Activated CD8-positive, alpha-beta T cell treated with anti-CD3 and anti-CD28 coated beads, Interleukin-2, amount 10 ng/mL, durations not matched to agents 7 days and 5 days (primary cell): ENCODE results near the gene RHEBL1. TPM values are rescaled to one million over a fixed set of nuclear protein-coding genes. Genes with fewer than 3 reads are reported as not detected.

Experiments used
- ATAC-seq: fragments of 150-1000 bp; cut with Tn5 transposase; one replicate; pipeline ENCODE4 v1.10.0; 2021; ENCODE audit warnings: moderate library complexity
- CTCF ChIA-PET: fragments of 350-600 bp; sonication (Branson Sonifier 250); formaldehyde crosslinking; loops from one replicate; lab custom pipeline; 2021; ENCODE audit warnings: antibody characterized with exemption; lab: Charles Lee
- POLR2A ChIA-PET: fragments of 350-600 bp; sonication (Branson Sonifier 250); formaldehyde crosslinking; loops from one replicate; lab custom pipeline; 2021; ENCODE audit warnings: antibody characterized with exemption; lab: Charles Lee
- DNase-seq: peaks from one replicate; pipeline ENCODE4 v3.0.0-alpha.2; 2020
- H3K27ac Mint-ChIP-seq: one replicate; pipeline ENCODE4 v1.8.0; 2021; ENCODE audit warnings: mild to moderate bottlenecking, mixed read lengths
- H3K27me3 Mint-ChIP-seq: one replicate; pipeline ENCODE4 v1.8.0; 2021; ENCODE audit warnings: low read depth, mixed read lengths
- H3K36me3 Mint-ChIP-seq: one replicate; pipeline ENCODE4 v1.8.0; 2021; ENCODE audit warnings: low read depth, mixed read lengths
- H3K4me1 Mint-ChIP-seq: one replicate; pipeline ENCODE4 v1.8.0; 2021; ENCODE audit warnings: low read depth, mixed read lengths
- H3K4me3 Mint-ChIP-seq: one replicate; pipeline ENCODE4 v1.8.0; 2021; ENCODE audit warnings: mild to moderate bottlenecking, mixed read lengths
- H3K9me3 Mint-ChIP-seq: one replicate; pipeline ENCODE4 v1.8.0; 2022; ENCODE audit warnings: mixed read lengths; ENCODE audit not compliant: insufficient read depth
- total RNA-seq, 2 experiments: library from RNA; stranded (reverse); gene quantifications; one replicate each; pipeline ENCODE4 v1.2.3, GENCODE V29; 2021

Gene RHEBL1
- total RNA-seq, 2 experiments from 2014 or later: 9.5 to 9.9 TPM

DNA sequence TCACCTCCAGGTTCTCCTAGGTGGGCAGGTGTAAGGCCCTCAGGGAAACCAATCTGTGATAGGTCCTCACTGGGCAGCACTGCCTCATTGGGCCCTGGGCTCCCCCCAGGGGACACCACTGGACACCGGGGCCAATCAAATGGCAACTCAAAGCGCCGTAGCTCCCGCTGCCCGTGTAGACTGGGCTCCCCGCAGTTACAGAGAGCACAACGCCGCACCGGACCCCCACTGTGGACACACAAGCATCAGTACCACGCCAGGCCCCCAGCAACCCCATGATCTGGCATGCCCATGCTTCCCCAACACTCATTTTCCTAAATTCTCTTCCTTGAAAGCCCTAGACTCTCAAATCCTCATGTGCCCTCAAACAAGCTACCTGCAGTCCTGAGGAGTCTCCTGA, 15.3 kb downstream of the RHEBL1 start:
- Mint-ChIP-seq H3K9me3 (no peaks in the 10 kb centered on the region), H3K27me3 (no peaks in the 10 kb centered on the region), H3K4me3 (no peak overlapping the region), H3K27ac (peak overlapping the region; percentile 4), H3K36me3 (peaks cover 69% of the 10 kb centered on the region), H3K4me1 (peaks cover 41% of the 10 kb centered on the region)
- ChIA-PET CTCF (interaction anchor here (1.0 to 6.3 kb wide), 5 partner anchors 9 to 66 kb away, joined by 5 to 35 read pairs (median 6); partner anchors contain the start of gene RHEBL1), POLR2A (interaction anchor here (0.8 to 2.6 kb wide), 2 partner anchors 15 to 76 kb away, joined by 3 to 18 read pairs; partner anchors contain the start of genes RHEBL1 and TUBA1B)
- no peak for ATAC-seq
- DNase-seq: no peak

DNA sequence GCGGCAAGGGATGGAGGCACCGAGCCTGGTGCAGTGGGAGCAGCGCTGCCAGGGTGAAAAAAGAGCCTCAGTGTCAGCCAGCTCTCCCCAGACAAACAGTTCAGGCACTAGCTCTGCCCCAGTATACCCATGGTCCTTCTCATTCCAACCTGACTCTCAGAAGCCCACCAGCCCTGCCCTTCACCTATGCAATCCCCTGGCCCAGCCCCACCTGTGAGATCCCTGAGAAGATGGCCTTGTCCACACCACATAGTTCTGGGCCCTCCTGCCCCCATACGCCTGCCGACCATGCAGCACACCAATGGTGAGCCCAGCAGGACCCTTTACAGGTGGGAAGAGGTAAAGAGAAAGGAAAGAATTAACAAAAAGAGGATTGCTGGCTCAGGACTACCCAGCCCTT, 15.7 kb downstream of the RHEBL1 start:
- H3K27ac Mint-ChIP-seq: no peak overlapping the region
- ATAC-seq: no peak

DNA sequence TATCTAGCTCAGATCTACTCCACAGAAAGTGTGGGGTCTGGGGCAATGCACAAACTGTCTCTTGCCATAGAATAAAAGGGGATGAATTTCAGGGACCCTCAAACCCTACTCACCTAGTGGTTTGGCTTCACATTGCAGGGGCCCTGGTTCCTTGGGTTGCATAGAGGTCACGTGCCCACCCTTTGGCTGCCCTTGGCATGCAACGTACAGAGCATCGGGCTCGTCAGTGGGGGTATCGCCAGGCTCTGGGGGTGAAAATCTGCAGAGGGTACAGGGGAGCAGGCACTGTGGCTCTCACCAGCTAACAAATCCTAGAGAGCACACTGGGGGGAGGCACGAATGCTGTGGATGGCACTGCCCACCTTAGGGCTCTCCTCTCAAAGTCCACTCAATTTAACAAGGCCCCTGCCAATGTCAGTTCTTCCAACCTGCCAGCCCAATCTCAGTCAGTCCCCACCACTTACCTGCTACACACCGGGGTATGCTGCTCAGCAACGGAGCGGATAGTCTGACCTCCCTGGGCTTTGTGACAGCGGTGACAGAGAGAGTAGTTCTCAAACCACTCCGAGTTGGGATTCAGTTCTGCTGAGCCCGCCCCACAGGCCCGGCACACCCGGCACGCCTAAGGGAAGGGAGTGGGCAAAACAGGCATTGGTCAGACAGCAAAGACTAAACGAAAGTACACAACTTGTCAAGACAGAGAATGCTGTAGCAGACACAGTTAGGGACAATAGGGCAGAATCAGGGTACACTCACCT, 17.1 kb downstream of the RHEBL1 start:
- Mint-ChIP-seq H3K27ac (no peak overlapping the region), H3K27me3 (no peaks in the 10 kb centered on the region), H3K9me3 (no peaks in the 10 kb centered on the region), H3K4me3 (no peak overlapping the region), H3K36me3 (peaks cover 72% of the 10 kb centered on the region), H3K4me1 (peaks cover 30% of the 10 kb centered on the region)
- CTCF ChIA-PET: interaction anchor here (0.7 kb wide), 1 partner anchor 65 kb away, joined by 3 read pairs; no protein-coding TSS in a partner anchor
- POLR2A ChIA-PET: no interaction called here
- DNase-seq: no peak
- no peak for ATAC-seq

More for the DNA sequence above, 15.7 kb downstream of the RHEBL1 start:
- peaks cover 41% of the 10 kb centered on the region for H3K4me1 Mint-ChIP-seq
- POLR2A ChIA-PET: interaction anchor here (2.6 kb wide), 1 partner anchor 77 kb away, joined by 18 read pairs; the partner anchor contains the start of gene TUBA1B
- H3K36me3 Mint-ChIP-seq: peaks cover 66% of the 10 kb centered on the region
- H3K4me3 Mint-ChIP-seq: no peak overlapping the region
- no peaks in the 10 kb centered on the region for H3K27me3 Mint-ChIP-seq
- H3K9me3 Mint-ChIP-seq: no peaks in the 10 kb centered on the region
- CTCF ChIA-PET: interaction anchor here (2.4 kb wide), 1 partner anchor 10 kb away, joined by 17 read pairs; no protein-coding TSS in a partner anchor
- no peak for DNase-seq

DNA sequence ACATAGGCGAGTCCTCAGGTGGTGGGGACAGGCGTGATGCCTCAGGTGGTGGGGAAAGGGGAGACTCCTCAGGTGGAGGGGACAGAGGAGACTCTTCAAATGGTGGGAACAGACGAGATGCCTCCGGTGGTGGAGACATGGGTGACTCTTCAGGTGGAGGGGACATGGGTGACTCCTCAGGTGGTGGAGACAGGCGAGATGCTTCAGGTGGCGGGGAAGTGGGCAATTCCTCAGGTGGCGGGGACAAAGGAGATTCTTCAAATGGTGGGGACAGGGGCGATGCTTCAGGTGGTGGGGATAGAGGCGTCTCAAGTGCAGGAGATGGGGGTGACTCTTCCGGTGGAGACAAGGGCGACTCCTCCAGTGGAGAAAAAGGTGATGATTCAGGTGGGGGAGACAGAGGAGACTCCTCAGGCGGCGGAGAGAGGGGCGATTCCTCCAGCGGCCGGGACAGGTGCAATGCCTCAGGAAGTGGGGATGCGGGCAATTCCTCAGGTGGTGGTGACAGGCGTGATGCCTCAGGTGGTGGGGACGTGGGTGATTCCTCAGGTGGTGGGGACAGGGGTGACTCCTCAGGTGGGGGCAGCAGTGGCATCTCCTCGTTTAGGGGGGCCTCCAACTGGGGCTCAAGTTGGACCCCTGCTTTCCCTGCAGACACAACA, 17.9 kb downstream of the RHEBL1 start:
- H3K27ac Mint-ChIP-seq: no peak overlapping the region
- H3K27me3 Mint-ChIP-seq: no peaks in the 10 kb centered on the region
- no peak for DNase-seq
- H3K9me3 Mint-ChIP-seq: no peaks in the 10 kb centered on the region
- ATAC-seq: no peak
- H3K36me3 Mint-ChIP-seq: peaks cover 70% of the 10 kb centered on the region
- H3K4me3 Mint-ChIP-seq: no peak overlapping the region
- H3K4me1 Mint-ChIP-seq: peaks cover 23% of the 10 kb centered on the region
- CTCF ChIA-PET: no interaction called here
- POLR2A ChIA-PET: no interaction called here

DNA sequence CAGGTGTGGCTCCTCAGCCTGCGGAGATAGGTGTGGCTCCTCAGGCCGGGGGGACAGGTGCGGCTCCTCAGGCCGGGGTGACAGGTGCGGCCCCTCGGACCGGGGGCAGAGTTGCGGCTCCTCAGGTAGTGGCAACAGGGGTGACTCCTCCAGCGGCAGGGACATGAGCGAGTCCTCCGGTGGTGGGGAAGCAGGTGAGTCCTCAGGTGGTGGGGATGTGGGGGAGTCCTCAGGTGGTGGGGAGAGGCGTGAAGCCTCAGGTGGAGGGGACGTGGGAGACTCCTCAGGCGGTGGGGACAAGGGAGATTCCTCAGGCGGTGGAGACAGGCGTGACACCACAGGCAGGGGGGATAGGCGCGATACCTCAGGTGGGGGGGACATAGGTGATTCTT, 18.4 kb downstream of the RHEBL1 start:
- peaks cover 74% of the 10 kb centered on the region for H3K36me3 Mint-ChIP-seq
- H3K4me1 Mint-ChIP-seq: peaks cover 18% of the 10 kb centered on the region
- CTCF ChIA-PET: interaction anchor here (1.4 kb wide), 1 partner anchor 12 kb away, joined by 7 read pairs; no protein-coding TSS in a partner anchor
- H3K27ac Mint-ChIP-seq: no peak overlapping the region
- H3K9me3 Mint-ChIP-seq: no peaks in the 10 kb centered on the region
- ATAC-seq (no peak), DNase-seq (no peak)
- no peaks in the 10 kb centered on the region for H3K27me3 Mint-ChIP-seq
- H3K4me3 Mint-ChIP-seq: no peak overlapping the region
- POLR2A ChIA-PET: no interaction called here

DNA sequence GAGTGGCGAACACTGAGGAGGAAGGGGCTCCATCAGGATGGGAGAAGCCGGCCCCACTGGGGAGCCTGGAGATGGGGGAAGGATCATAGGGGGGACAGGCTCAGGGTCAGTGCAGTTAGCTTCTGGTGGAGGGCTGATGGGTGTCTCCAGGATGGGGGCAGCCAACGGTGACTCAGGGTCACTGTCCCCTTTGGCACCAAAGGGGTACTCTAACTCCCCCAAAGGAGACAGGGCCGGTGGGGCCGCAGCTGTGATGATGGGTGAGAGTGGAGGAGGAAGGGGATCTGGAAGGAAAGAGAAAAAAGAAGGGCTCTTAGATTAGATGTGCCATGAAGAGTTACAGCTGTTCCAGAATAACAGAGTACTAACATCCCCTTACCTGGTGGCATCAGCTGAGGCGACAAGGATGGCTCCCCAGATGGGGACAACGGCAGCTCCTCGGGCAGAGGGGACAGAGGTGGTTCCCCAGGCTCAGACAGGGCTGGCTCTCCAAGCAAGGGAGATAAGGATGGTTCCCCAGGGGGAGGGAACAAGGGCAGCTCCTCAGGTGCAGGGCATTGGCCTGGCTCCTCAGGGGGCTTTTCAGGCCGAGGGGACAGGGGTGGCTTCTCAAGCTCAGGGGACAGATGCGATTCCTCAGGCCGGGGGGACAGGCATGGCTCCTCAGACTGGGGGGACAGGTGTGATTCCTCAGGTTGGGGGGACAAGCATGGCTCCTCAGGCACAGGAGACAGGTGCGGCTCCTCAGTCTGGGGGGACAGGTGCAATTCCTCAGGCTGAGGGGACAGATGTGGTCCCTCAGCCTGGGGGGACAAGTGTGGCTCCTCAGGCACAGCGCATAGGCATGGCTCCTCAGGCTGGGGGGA, 19.0 kb downstream of the RHEBL1 start:
- DNase-seq: no peak
- Mint-ChIP-seq H3K27ac (no peak overlapping the region), H3K36me3 (peaks cover 76% of the 10 kb centered on the region), H3K4me1 (peaks cover 12% of the 10 kb centered on the region), H3K9me3 (no peaks in the 10 kb centered on the region), H3K27me3 (no peaks in the 10 kb centered on the region), H3K4me3 (no peak overlapping the region)
- CTCF ChIA-PET: interaction anchor here (1.4 to 1.6 kb wide), 2 partner anchors 13 to 63 kb away, joined by 4 to 7 read pairs; no protein-coding TSS in a partner anchor
- POLR2A ChIA-PET: no interaction called here
- ATAC-seq: no peak

DNA sequence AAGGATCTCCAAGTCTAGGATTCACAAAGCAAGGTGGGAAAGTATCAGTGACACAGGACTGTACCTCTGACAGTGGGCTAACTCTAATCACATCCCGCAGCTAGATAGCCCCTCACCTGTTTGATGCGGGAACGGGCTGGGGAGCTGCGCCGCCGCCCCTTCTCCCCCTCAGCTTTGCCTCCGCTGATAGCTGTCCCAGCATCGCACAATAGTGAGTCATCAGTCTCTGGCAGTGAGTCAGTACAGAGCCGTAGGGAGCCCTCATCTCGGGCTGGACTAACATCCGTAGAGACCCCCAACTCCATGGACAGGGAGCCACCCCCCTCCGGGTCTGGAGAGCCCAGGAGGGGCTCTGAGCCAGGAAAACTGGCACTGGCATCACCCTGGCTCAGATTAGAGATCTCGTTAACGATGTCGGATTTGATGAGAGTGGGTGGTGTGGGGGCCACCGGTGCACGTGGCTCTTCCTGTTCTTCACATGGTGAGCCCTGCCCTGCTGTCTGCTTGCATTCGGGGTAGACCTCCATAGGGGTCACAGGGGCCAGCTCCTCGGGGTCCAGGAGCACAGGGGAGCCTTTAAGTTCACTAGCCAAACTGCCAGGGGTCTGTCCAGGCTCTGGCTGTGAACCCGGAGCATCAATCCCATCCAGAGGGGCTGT, 20.1 kb downstream of the RHEBL1 start:
- Mint-ChIP-seq H3K36me3 (peaks cover 78% of the 10 kb centered on the region), H3K27me3 (no peaks in the 10 kb centered on the region), H3K4me1 (peaks cover 2% of the 10 kb centered on the region), H3K4me3 (no peak overlapping the region), H3K27ac (no peak overlapping the region), H3K9me3 (no peaks in the 10 kb centered on the region)
- ATAC-seq (no peak), DNase-seq (no peak)
- ChIA-PET CTCF (interaction anchor here (1.6 to 1.8 kb wide), 2 partner anchors 53 to 62 kb away, joined by 4 read pairs; no protein-coding TSS in a partner anchor), POLR2A (no interaction called here)

DNA sequence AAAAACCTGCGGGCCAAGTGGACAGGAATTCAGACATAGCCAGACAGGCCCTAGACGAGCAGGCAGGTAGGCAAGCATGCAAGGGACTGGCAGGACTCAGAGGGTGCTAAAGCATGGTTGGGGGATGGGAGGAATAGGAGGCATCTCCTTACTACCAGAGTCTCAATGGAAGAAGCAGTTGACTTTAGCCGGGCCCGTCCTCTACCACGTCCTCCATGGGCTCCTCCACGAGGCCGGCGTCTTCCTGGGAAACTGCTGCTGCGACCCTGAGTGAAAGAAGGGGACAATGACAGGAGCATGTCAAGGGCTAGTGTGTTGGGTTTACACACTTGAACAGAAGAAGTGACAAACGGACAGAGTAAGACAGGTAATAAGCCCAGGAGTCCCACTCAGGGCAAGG, 20.8 kb downstream of the RHEBL1 start:
- no peaks in the 10 kb centered on the region for H3K9me3 Mint-ChIP-seq
- DNase-seq (no peak), ATAC-seq (no peak)
- ChIA-PET CTCF (interaction anchor here (1.0 to 1.8 kb wide), 6 partner anchors 29 to 125 kb away, joined by 3 to 7 read pairs (median 4); no protein-coding TSS in a partner anchor), POLR2A (no interaction called here)
- H3K27me3 Mint-ChIP-seq: no peaks in the 10 kb centered on the region
- no peak overlapping the region for H3K4me3 Mint-ChIP-seq
- H3K4me1 Mint-ChIP-seq: peaks cover 2% of the 10 kb centered on the region
- H3K27ac Mint-ChIP-seq: no peak overlapping the region
- H3K36me3 Mint-ChIP-seq: peaks cover 80% of the 10 kb centered on the region

DNA sequence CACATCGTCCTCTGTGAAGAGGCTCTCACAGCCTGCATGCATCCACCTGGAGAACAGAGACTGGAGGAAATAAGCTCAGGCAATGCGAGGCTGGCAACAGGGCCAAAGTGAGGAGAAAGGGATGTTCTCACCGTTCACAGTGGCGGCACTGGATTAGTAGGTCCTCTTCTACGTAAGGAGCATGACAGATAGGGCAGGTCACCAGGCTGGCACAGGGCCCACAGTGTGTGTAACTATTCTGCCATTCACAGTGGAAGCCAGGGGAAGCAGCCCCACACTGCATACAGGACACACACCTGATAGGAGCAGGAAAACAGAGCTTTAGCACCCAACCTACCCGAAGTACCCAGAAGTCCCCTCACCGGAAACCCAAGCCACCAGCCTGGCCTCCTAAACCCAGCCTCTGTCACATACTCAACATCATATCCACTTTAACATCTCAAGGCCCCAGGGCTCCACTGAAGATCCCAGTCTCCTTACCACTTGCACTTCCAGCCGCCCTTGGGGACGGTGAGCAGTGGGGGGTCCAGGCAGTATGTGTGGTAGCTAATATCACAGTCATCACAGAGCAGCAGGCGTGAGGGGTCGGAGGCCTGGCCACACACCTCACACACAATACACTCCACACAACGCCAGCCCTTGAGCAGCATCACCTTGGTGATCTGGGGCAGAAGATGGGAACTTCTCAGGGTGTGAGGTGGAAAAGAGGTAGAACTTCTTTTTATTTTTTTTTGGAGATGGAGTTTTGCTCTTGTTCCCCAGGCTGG, 23.5 kb downstream of the RHEBL1 start:
- Mint-ChIP-seq H3K4me3 (no peak overlapping the region), H3K27ac (no peak overlapping the region), H3K9me3 (no peaks in the 10 kb centered on the region), H3K27me3 (no peaks in the 10 kb centered on the region), H3K4me1 (peaks cover 4% of the 10 kb centered on the region), H3K36me3 (peaks cover 79% of the 10 kb centered on the region)
- no peak for DNase-seq
- POLR2A ChIA-PET: interaction anchor here (0.9 to 1.1 kb wide), 2 partner anchors 13 to 142 kb away, joined by 3 read pairs; partner anchors contain the start of gene TUBA1A
- CTCF ChIA-PET: interaction anchor here (0.9 to 1.1 kb wide), 3 partner anchors 18 to 58 kb away, joined by 3 to 4 read pairs (median 3); no protein-coding TSS in a partner anchor
- ATAC-seq: no peak

DNA sequence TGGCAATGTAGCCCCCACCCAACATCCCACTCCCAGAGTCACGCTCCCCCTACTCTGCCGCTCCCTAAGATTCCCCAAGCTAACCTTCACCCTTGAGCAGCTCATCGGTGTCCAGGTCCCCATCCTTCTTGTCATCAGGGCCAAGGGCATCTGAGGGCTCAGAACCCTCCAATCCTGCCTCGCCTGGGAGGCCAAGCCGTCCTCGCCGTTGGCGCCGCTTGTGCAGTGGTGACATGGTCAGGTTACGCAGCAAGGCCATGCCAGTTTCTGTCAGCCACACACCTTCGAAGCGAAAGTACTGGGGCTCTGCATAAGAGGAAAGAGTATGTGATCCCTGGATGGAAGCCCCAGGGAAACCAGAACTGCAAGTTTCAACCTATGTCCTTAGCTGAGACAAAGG, 25.1 kb downstream of the RHEBL1 start:
- CTCF ChIA-PET: interaction anchor here (0.6 to 3.0 kb wide), 12 partner anchors 12 to 250 kb away, joined by 3 to 35 read pairs (median 5); partner anchors contain the start of genes KMT2D and TUBA1B
- no peak for ATAC-seq
- Mint-ChIP-seq H3K9me3 (no peaks in the 10 kb centered on the region), H3K27me3 (no peaks in the 10 kb centered on the region), H3K4me3 (no peak overlapping the region), H3K36me3 (peaks cover 74% of the 10 kb centered on the region), H3K4me1 (peaks cover 4% of the 10 kb centered on the region), H3K27ac (no peak overlapping the region)
- DNase-seq: no peak
- POLR2A ChIA-PET: interaction anchor here (0.9 to 1.6 kb wide), 2 partner anchors 14 to 28 kb away, joined by 4 read pairs; no protein-coding TSS in a partner anchor
